Measurements from ENCODE around the gene CRTAP.

The CRTAP gene

DNA sequence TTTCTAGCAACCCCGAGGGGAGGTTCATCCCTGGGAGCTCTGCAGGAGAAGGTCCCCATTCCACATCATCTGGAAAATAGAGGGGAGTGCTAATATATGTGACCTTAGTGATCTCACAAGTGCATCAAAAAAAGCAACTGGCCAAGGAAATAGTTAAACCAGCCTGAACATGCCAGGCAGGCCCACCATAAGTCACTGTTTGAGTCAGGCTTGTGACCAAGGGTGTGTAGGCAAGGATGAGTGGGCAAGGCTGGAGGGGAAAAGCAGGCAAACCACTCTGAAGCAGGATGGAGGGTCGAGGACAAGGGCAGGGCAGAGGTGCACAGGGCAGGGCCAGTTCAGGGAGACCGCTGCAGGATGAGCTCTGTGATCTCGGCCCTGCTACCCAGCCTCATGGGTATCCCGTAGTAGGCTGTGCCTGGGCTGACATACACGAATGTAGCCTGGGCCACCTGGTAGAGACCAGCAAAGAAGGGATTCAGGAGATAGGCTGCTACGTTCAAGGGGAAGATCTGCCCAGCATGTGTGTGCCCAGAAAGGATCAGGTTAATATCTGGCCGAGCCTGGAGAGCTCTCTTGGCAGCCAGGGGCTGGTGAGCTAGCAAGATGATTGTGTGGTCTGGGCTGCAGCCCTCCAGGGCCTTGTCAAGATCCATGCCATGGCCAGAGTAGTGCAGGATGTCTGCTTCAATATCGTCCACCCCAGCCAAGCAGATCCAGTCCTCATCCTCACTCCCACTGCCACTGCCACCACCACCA lies 21.1 kb upstream of the CRTAP start:
- TF ChIP-seq, protein P1, sequence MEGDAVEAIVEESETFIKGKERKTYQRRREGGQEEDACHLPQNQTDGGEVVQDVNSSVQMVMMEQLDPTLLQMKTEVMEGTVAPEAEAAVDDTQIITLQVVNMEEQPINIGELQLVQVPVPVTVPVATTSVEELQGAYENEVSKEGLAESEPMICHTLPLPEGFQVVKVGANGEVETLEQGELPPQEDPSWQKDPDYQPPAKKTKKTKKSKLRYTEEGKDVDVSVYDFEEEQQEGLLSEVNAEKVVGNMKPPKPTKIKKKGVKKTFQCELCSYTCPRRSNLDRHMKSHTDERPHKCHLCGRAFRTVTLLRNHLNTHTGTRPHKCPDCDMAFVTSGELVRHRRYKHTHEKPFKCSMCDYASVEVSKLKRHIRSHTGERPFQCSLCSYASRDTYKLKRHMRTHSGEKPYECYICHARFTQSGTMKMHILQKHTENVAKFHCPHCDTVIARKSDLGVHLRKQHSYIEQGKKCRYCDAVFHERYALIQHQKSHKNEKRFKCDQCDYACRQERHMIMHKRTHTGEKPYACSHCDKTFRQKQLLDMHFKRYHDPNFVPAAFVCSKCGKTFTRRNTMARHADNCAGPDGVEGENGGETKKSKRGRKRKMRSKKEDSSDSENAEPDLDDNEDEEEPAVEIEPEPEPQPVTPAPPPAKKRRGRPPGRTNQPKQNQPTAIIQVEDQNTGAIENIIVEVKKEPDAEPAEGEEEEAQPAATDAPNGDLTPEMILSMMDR (IDR thresholded peaks at IDR 0.05) = no peak
- no peak for TF ChIP-seq ZFX (IDR thresholded peaks at IDR 0.05; ENCODE audit: borderline replicate concordance)
- no peak overlapping the region for H3K27ac ChIP-seq

DNA sequence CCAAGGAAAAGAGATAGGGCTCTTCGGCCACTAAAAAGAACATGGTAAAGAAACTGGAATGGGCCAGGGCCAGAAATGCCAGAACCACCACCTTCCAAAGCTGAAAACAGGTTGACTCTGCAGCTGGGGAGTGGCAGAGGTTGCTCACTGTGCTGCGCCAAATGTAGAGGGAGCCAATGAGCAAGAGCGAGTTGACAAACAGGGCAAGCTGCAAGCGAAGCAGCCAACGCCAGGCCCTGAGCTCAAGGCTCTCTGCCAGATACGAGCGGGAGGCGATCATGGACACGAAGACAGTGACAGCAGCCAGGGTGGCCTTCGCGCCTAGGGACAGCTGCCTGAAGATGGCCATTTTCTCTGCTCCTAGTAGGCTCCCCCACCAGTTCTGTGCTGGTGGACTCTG lies 20.0 kb upstream of the CRTAP start:
- TF ChIP-seq ZFX (IDR thresholded peaks at IDR 0.05; ENCODE audit: borderline replicate concordance) = no peak
- TF ChIP-seq, protein P1 (IDR thresholded peaks at IDR 0.05) = no peak
- no peak overlapping the region for H3K27ac ChIP-seq

DNA sequence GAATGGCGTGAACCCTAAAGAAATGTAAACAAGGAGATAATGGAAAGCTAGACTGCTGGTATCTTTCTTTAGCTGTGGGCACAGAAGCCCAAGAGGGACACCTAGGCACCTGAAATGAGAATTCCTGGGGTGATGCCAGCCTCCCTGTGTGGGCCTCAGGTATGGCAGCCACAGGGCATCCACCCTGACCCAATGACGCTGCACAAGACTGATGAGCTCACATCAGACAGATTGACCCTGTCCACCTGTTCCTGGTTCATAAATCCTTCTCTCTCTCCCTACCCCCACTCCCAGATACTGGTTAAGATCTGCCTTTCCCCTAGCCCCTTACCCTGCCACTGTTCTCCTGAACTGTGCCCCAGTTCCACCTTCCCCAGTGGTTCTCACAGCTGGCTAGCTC lies 18.4 kb upstream of the CRTAP start:
- no peak overlapping the region for H3K27ac ChIP-seq
- TF ChIP-seq, protein P1 (IDR thresholded peaks at IDR 0.05) = no peak
- no peak for TF ChIP-seq ZFX (IDR thresholded peaks at IDR 0.05; ENCODE audit: borderline replicate concordance)

DNA sequence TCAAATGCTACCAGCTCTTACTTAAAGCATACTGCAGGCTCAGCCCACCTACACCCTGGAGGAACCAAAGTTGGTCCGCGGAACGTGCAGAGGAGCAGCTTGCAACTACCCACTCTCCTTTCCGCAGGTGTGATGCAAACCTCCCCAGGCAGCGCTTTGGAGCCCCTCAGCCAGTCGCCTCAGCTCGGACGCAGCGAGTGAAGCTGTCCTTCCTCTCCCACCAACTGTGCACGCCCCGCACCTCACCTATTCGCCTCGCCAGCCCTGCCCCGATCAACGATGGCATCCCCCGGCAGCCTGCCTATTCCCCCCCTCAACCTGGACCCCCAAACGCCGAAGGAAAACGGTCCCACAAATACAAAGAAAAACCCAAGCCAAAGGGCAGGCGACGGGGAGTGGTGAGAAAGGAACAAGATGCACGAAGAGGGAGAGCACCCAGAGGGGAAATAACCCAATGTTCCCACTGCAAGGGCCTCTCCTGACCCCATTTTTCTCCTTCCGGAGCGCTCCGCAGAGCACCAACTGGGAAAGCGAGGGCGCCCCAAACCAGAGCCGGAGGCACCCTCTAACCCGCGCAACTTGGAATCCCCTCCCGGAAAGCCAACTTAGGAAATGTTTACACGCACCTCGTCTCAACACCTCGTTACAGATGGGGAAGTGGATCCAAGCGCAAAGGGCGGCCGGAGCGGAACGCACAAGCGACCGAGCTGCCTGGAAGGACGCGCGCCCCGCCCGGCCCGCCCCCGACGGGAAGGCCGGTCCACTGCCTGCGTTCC lies 17.5 kb upstream of the CRTAP start:
- TF ChIP-seq, protein P1 (IDR thresholded peaks at IDR 0.05) = no peak
- TF ChIP-seq ZFX (IDR thresholded peaks at IDR 0.05; ENCODE audit: borderline replicate concordance) = no peak
- H3K27ac ChIP-seq = peak overlapping the region; percentile 97

DNA sequence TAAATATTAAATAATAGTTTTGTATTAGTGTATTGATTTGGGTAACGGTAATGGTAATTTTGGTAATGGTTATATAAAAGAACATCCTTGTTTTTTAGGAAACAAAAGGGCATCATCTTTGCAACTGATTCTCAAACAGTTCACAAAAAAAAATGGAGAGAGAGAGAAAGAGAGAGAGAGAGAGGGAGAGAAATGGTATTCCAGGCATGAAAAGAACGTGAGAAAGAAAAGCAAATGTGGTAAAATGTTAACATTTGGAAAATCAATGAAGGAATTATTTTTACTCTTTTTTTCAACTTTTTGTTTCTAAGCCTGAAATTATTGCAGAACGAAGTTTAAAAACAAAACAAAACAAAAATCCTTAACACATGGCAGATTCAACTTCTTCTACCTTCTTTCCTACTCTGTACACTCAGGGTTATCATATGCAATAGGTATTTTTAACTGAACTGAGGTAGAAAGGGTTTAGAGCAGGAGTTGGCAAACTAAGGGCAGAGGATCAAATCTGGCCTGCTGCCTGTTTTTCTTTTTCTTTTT lies 14.6 kb upstream of the CRTAP start:
- no peak overlapping the region for H3K27ac ChIP-seq
- TF ChIP-seq, protein P1 (IDR thresholded peaks at IDR 0.05) = no peak
- TF ChIP-seq ZFX (IDR thresholded peaks at IDR 0.05; ENCODE audit: borderline replicate concordance) = no peak

DNA sequence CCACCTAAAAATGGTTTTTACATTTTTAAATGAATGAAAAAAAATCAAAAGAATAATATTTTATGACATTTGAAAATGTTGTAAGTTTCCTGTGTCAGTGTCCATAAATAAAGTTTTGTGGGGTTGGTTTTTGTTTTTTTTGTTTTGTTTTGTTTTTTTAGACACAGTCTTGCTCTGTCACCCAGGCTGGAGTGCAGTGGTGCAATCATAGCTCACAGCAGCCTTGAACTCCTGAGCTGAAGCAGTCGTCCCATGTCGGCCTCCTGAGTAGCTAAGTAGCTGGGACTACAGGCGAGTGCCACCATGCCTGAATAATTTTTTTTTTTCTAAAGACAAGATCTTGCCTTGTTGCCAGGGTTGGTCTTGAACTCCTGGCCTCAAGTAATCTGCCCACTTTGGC lies 14.1 kb upstream of the CRTAP start:
- no peak overlapping the region for H3K27ac ChIP-seq
- TF ChIP-seq, protein P1 (IDR thresholded peaks at IDR 0.05) = no peak
- no peak for TF ChIP-seq ZFX (IDR thresholded peaks at IDR 0.05; ENCODE audit: borderline replicate concordance)

DNA sequence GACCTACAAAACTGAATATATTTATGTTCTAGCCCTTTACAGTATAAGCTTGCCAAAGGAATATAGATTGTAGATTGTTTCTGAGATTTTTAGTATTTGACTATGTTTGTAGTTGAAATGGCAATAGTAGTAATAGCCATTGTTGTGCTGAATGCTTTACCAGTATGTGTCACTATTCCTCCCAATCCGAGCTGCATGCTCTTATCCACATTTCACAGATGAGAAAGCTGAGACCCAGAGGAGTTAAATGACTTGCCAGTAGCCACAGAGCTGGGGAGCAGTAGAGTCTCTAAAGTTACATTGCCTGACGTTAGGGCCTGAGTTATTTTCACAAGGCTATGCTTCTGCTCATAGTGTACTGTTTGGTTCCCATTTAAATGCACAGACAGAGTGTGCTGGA lies 13.6 kb upstream of the CRTAP start:
- TF ChIP-seq, protein P1 (IDR thresholded peaks at IDR 0.05) = no peak
- TF ChIP-seq ZFX (IDR thresholded peaks at IDR 0.05; ENCODE audit: borderline replicate concordance) = no peak
- no peak overlapping the region for H3K27ac ChIP-seq

Data from 22Rv1 (cell line).